AML-193 (cell line): ENCODE data around the gene RPP14.
"Not testable (repeated sequence)": the region's sequence is repeated elsewhere in the genome, so short reads cannot be mapped to it uniquely, and the experiment has no call there.

Experiments used
- DNase-seq, 2 experiments: peaks; one replicate each; lab custom pipeline; 2025; lab: John Stamatoyannopoulos, UW

RPP14 gene

GRCh38 chr3:58331593-58332152 lies 25.6 kb downstream of the RPP14 start:
- DNase-seq: no peak

DNA sequence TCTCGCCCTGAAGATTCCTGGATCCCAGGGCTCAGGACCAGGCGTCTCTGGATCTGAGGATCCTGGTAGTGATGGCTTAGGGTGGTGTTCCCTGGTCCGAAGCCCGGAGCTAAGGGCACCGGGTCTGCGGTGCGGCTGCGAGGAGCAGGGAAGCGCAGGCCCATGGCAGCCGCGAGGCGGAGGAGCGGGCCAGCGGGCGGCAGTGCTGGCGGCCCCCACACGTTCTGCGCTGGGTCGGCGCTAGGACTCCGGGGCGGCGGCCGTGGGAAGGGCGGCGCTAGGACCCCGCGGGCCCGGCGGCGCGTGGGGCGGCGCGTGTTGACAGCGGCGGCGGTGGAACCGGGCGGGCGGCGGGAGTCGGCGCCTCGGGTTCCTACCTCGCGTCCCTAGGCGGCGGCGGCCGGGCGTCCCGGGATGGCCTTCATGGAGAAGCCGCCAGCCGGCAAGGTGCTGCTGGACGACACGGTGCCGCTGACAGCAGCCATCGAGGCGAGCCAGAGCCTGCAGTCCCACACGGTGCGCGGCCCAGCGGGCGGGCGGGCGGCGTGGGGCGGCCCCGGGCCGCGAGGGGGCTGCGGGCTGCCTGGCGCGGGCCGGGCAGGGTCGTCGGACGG lies 26.6 kb downstream of the RPP14 start, which contains the start of gene PXK:
TSS of gene PXK (plus strand) at position 318 of the 614 bp plus-strand sequence. CDS start at position 415, 97 bp downstream.
- peak; percentile 74 to 81 for DNase-seq

DNA sequence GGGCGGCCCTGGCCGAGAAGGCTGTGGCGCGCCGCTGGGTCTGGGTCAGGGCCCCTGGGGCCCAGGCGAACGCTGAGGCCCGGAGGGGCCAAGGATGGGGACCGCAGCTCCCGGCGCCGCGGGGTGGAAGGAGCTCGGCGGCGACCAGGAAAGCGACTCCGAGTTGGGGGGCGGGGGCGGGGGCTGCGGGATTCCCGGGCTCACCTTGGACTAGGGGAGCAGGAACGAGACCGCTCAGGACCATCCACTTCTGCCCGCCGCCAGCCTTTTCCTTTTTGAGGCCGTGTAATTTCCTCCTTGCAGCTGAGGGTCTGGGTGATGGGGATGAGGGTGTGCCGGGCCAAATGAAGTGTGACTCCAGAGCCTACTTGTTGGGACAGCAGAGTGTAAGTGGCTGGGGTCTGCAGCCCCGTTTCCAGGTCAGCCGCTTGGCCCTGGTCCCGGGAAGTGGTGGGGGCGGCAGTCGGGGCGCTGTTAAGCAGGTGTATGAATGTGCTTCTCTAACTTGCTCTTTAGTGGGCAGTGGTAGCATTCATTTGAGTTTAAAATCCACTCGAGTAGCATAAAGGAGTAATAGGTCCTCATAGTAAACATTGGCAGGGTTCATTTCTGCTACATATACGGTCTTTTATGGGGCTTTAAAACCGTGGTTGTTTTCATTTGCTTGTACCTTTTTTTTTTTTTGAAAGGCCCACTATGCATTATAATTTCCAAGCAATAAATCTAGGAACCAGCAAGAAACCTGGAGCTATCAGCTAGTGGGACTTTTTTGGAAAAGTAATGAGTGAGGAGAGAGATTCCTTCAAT lies 27.4 kb downstream of the RPP14 start:
- peak; percentile 32 to 36 for DNase-seq

DNA sequence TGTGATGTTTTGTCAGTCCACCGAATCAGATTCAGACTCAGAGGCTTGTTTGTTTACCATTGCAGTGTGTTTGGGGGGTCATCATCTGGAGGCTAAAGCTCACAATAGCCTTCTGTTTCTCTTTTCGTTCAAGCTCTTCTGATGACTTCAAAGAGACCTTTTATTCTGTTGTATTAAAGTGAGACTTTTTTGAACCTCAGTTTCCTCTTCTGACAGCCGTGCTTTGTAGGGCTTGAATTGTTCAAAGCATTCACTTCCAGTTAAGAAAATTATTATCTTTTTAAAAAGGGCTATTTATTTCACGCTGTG lies 27.9 kb downstream of the RPP14 start:
- no peak for DNase-seq

DNA sequence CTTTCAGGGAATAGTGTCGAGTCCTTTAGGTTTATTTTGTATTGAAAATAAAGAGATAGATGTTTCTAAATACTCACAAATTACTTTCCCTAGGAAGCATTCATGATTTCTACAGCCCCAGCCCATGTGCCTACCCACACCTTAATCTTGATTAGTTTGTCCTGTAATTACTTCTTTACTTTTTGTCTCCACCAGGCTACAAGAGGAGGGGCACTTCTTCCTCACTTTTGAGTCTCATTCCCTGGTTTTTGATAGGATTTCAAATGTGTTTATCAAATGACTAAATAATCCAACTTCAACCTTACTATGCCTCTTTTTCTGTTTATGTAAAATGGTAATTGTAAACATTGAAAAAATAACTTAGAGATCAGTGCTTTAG lies 28.4 kb downstream of the RPP14 start:
- DNase-seq: no peak

GRCh38 chr3:58335652-58335947 lies 29.6 kb downstream of the RPP14 start:
- no peak for DNase-seq

GRCh38 chr3:58336135-58336882 lies 30.3 kb downstream of the RPP14 start:
- no peak for DNase-seq

DNA sequence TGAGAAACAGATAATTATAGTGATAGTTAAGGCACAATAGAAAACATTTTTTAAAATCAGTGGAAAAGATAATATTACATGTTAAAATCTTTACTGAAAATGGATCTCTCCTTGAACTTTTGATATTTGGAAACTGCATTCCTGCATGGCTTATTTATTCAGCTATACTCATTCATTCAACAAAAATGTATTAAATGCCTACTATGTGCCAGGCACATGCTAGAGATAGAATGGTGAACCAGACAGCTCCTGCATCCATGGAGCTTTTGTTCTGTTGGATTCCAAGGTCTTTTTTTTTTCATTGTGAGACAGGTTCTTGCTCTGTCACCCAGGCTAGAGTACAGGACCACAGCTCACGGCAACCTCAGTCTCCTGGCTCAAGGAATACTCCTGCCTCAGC lies 31.1 kb downstream of the RPP14 start:
- no peak for DNase-seq

- DNase-seq: not testable (repeated sequence)
These were observed 33.1 kb downstream of the RPP14 start for GRCh38 chr3:58339146-58339545.

GRCh38 chr3:58340594-58341244 lies 34.7 kb downstream of the RPP14 start:
- DNase-seq: no peak

GRCh38 chr3:58341376-58341775 lies 35.3 kb downstream of the RPP14 start:
- DNase-seq: no peak

GRCh38 chr3:58342676-58343075 lies 36.6 kb downstream of the RPP14 start:
- no peak for DNase-seq

DNA sequence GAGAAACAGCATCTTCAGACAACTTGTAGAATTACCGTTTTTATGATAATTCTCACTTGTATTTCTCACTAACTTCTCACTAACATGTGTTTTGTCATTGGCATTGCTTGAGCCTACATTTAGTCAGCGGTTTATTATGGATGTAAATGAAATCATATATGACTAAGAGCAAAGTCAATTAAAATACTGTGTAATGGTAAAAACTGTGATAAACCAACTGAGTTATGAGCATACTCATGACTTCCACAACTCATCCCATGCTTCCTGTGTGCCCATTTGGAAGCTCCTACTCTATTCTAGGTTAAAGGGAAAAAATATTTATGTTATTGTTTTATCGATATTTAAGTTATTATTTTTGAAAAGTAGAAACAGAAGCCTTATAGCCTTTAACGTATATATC lies 39.4 kb downstream of the RPP14 start:
- no peak for DNase-seq

DNA sequence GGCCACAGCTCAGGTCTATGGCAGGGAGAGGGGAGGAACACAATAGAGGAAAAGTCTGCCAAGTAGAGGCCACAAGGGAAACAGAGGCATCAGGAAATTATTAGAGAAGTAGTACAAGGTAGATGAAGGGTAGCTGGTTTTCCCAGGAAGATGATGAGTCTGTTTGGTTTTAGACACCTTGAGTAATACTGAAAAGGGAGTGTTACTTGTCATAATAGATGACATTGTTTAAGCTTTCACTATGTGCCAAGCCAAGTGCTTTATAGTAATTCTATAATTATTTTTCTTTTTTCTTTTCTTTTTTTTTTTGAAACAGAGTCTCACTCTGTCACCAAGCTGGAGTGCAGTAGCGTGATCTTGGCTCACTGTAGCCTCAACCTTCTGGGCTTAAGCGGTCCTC lies 40.3 kb downstream of the RPP14 start:
- no peak for DNase-seq

- no peak for DNase-seq
These were observed 41.9 kb downstream of the RPP14 start for GRCh38 chr3:58347984-58348383.

DNA sequence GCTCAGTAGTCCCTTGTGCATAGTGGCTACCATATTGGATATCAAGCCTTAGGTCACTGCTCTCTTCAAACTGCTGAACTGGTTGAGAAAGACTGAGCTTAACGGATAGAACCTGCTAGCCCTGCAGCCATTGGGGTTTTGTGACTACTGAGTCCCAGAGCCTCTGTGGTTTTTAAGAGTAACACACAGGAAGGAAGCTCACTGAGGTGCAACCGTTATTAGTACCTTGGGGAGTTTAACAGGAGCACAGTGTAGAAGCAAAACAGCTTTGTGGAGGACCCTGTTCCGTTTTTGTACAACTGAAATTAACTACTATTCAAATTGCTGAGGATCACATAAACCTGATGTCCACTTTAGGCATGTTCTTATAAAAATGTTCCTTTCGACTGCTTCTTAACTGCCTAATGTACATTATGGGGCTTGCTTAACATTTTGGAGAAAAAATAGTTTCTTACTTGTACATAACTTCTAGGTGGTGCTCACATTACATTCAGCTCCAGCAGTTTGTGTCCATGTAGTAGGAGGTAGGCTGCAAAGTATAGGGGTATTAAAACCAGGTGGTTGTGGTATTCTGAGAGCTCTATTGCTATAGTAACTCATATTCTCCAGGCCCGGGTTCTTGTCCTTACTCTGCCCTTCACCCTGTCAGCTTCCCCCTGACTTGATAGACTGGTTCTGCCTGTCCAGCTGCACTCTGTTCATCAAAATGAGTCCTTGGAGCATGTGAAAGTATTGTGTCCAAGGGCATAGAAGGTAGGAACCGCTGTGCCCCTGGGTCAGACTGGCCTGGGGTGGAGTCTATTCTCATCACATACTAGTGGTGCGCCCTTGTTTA lies 44.0 kb downstream of the RPP14 start:
- DNase-seq: peak; percentile 71 to 83

GRCh38 chr3:58350627-58351013 lies 44.6 kb downstream of the RPP14 start:
- DNase-seq: peak; percentile 95 to 98

DNA sequence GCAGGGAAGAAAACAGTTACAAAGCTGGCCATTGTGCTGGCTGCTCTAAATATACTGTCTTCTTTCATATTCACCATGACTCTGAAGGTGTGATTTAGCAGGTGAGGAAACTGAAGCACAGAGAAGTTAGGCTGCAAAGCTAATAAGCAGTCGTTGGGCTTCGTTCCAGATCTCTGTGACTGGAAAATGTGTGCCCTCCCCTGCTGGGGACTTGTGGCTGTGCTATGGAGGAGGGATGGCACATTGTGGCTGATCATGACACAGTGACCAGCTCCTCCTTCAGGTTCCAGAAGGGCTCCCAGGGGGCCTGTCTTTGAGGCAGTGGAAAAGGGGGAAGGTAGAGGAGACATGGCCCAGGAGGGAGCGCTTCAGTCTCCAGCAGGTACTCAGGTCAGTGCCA lies 45.9 kb downstream of the RPP14 start:
- peak; percentile 52 to 55 for DNase-seq

DNA sequence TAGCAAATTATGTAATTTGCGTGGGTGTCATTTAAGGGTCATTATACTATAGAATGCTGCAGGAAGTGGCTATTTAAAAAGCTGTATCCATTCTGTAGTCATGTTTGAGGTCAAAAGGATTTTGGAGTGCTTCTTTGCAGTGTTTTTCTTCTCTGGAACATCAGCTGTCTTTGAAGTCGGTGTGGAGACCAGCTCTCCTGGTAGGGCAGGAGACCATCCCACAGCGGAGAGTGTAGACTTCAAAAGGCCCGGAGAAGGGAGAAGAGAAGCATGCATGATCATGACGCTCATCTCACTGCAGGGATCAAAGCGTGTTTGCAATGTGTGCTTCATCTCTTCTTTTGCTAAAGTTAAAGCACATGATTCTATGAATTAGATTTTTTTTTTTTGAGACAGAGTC lies 46.6 kb downstream of the RPP14 start:
- DNase-seq: no peak

DNA sequence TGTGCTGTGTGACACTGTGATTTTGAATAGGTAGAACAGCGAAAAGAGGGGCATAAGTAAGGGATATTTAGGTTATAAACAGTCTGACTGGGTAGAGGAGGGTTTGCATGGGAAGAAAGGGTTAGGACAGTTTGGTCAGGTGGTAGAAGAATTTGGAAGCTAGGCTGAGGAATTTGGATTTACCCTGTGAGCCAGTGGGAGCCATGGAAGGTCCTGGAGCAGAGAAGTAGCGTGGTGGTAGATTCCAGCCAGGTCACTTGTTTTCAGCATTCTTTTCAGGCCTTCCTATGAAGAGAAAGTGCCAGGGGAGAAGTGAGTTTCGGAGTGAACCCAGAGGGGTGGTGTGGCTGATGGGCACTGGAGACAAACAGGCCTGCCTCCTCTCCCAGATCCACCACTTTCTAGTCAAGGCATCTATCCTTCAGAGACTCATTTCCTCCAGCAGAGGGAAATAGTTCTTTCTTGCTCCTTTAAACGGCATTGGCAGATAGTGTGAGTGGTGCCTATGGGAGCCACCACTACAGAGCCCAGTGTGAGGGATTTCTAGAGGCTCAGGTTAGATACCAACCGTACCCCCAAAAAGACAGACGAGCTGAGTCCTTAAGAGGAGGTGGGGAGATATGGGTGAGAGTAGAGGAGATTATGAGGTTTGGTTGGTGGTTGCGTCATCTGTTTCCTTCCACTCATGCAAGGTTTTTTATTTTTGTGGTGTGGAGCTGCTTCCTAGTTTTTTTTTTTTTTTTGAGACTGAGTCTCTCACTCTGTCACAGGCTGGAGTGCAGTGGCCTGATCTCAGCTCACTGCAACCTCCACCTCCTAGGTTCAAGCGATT lies 47.9 kb downstream of the RPP14 start:
- DNase-seq: peak; percentile 95 to 96

DNA sequence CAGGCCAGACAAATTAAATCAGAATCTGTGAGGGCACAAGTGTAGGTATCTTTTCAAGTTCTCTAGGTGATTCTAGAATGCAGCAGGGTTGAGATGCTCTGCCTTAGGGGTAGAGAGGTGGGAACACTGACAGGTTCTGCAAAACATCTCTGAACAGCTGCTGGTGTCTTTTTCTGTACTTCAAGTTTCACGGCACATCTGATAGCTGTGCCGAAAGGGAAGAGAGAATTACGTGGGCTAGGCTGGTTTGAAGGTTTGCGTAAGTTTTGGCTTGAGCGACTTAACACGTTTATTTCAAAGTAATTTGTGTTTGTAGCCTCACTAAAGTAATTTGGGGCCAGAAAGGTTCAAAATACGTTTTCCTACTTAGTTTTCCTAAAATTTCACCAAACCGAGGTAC lies 49.1 kb downstream of the RPP14 start:
- DNase-seq: peak; percentile 74 to 77
